CD8-positive, alpha-beta memory T cell (primary cell): ENCODE measurements around the gene LY9. TPM values are rescaled to one million over a fixed set of nuclear protein-coding genes. Genes with fewer than 3 reads are reported as not detected.

Experiments used
- polyA plus RNA-seq: library from polyadenylated mRNA; unstranded; fragments of 300-500 nt; fragmentation: Illumina TruSeq; gene quantifications from one replicate; pipeline ENCODE4 v1.2.3, GENCODE V29; 2021
- total RNA-seq, 2 experiments: library from RNA; stranded (reverse); gene quantifications; one replicate each; pipeline ENCODE4 v1.2.3, GENCODE V29; 2021

Gene LY9
- total and polyA plus RNA-seq, 3 experiments from 2014 or later: 16.4 to 206 (median 16.5) TPM

Other genes with a start within 250 kb of the LY9 start
- 10 to 100 TPM; 25.1 to 27.6 TPM for gene CD84, start 216.7 kb upstream of the LY9 start, total RNA-seq
- gene CD84, start 216.7 kb upstream of the LY9 start, polyA plus RNA-seq: 58.1 TPM
- gene SLAMF1, start 149.1 kb upstream of the LY9 start, total RNA-seq: 10 to 100 TPM; 74.0 to 75.0 TPM
- gene SLAMF1, start 149.1 kb upstream of the LY9 start, polyA plus RNA-seq: 48.5 TPM
- gene CD48, start 84.4 kb upstream of the LY9 start, total RNA-seq: 100 to 1,000 TPM; 224 to 234 TPM
- 250 TPM for gene CD48, start 84.4 kb upstream of the LY9 start, polyA plus RNA-seq
- gene SLAMF7, start 56.9 kb upstream of the LY9 start, total RNA-seq: 10 to 100 TPM; 79.5 to 97.4 TPM
- gene SLAMF7, start 56.9 kb upstream of the LY9 start, polyA plus RNA-seq: 165 TPM
- 1 to 10 TPM; 1.8 to 1.9 TPM for gene CD244, start 66.7 kb downstream of the LY9 start, total RNA-seq
- 40.7 TPM for gene CD244, start 66.7 kb downstream of the LY9 start, polyA plus RNA-seq
- gene ITLN1, start 89.0 kb downstream of the LY9 start, total RNA-seq: not detected
- gene ITLN1, start 89.0 kb downstream of the LY9 start, polyA plus RNA-seq: not detected
- gene ITLN2, start 158.6 kb downstream of the LY9 start, total RNA-seq: not detected
- not detected for gene ITLN2, start 158.6 kb downstream of the LY9 start, polyA plus RNA-seq
- gene F11R, start 225.0 kb downstream of the LY9 start, total RNA-seq: 10 to 100 TPM; 11.6 to 14.1 TPM
- 18.3 TPM for gene F11R, start 225.0 kb downstream of the LY9 start, polyA plus RNA-seq
- 10 to 100 TPM; 40.2 to 46.1 TPM for gene TSTD1, start 242.8 kb downstream of the LY9 start, total RNA-seq
- gene TSTD1, start 242.8 kb downstream of the LY9 start, polyA plus RNA-seq: 288 TPM
- gene USF1, start 249.8 kb downstream of the LY9 start, total RNA-seq: 10 to 100 TPM; 63.3 to 67.7 TPM
- 6.7 TPM for gene USF1, start 249.8 kb downstream of the LY9 start, polyA plus RNA-seq